GM12878 (cell line): ENCODE results near the gene DNTT.

Experiments
- BHLHE40 ChIP-seq, 2 experiments: fragments of 450-650 bp in 1 of 2; IDR thresholded peaks; 2 replicates each; pipeline ENCODE4 v1.6.1; 2011 to 2017; ENCODE audit warnings: low read depth in 2 of 2, borderline replicate concordance in 1 of 2, improper control_type of control experiment in 1 of 2, low read length in 1 of 2, mild to moderate bottlenecking in 1 of 2
- CREB1 ChIP-seq: IDR thresholded peaks from 2 replicates; pipeline ENCODE4 v1.6.1; 2012; ENCODE audit warnings: low read depth, mild to moderate bottlenecking, inconsistent platforms
- CTCF ChIP-seq, 3 experiments: IDR thresholded peaks in 2 of 3; conservative IDR thresholded peaks in 1 of 3; 2 replicates each; pipeline ENCODE4 v1.5.1; 2011; ENCODE audit warnings: low read depth in 3 of 3, low read length in 3 of 3, mild to moderate bottlenecking in 3 of 3, control low read depth in 2 of 3, moderate library complexity in 2 of 3, inconsistent platforms in 1 of 3, mixed read lengths in 1 of 3; ENCODE audit not compliant: control insufficient read depth in 2 of 3, insufficient read depth in 1 of 3; ENCODE audit errors: extremely low read depth in 1 of 3
- KLF5 ChIP-seq: fragments of 450-650 bp; IDR thresholded peaks from 2 replicates; pipeline ENCODE4 v1.6.1; 2014; ENCODE audit warnings: mild to moderate bottlenecking; ENCODE audit not compliant: partially characterized antibody
- ZBED1 ChIP-seq: IDR thresholded peaks from 2 replicates; pipeline ENCODE4 v1.6.1; 2016; ENCODE audit warnings: borderline replicate concordance

- TF ChIP-seq ZBED1 (peak; percentile 80; the same call in 1 of the 2 replicates), BHLHE40 (IDR thresholded peaks at IDR 0.05; ENCODE audit: borderline replicate concordance in 1 of 2, low read depth in 2 of 2, low read length in 1 of 2) (peak; percentile 46 to 52; a peak in 2 of 4 replicates), CREB1 (0 out of 2 replicates have a peak, but pooled peaks have one; percentile 29), CTCF (IDR thresholded peaks at IDR 0.05 in 2 of 3, conservative IDR thresholded peaks at IDR 0.05 in 1 of 3; ENCODE audit: control insufficient read depth in 2 of 3, extremely low read depth in 1 of 3, insufficient read depth in 1 of 3, low read depth in 3 of 3, low read length in 3 of 3) (no peak), KLF5 (no peak)
Observed at GRCh38 chr10:96290368-96291133, 13.7 kb upstream of the DNTT start.
